ENCODE results near the gene ETV7.

DNA sequence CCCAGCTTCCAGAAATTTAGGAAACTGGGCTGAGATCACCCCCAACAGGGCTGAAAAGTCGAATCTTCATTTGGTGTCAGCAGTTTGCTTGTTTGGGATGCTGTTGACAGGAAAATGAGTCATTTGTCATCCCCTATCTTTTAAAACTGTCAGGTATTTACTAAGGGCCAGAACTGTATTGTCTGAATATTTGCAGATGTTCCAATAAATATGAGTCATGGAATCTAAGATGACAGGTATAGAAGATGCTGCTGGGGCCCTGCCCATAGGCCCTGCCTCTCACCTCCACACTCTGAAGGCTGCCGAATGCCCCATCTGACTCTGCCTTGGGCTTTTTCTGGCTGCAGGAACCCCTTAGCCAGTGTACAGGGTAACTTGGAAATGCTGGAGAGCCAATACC is 3.9 kb downstream of the ETV7 start:
- TF ChIP-seq, protein P1, sequence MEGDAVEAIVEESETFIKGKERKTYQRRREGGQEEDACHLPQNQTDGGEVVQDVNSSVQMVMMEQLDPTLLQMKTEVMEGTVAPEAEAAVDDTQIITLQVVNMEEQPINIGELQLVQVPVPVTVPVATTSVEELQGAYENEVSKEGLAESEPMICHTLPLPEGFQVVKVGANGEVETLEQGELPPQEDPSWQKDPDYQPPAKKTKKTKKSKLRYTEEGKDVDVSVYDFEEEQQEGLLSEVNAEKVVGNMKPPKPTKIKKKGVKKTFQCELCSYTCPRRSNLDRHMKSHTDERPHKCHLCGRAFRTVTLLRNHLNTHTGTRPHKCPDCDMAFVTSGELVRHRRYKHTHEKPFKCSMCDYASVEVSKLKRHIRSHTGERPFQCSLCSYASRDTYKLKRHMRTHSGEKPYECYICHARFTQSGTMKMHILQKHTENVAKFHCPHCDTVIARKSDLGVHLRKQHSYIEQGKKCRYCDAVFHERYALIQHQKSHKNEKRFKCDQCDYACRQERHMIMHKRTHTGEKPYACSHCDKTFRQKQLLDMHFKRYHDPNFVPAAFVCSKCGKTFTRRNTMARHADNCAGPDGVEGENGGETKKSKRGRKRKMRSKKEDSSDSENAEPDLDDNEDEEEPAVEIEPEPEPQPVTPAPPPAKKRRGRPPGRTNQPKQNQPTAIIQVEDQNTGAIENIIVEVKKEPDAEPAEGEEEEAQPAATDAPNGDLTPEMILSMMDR (IDR thresholded peaks at IDR 0.05; ENCODE audit: low read depth, low read length, missing input control), result no peak
- no peak for TF ChIP-seq FOXA1 (IDR thresholded peaks at IDR 0.05)
- no peak for TF ChIP-seq TAF1 (conservative IDR thresholded peaks at IDR 0.05)
- no peak for TF ChIP-seq RAD21 (IDR thresholded peaks at IDR 0.05)
- TF ChIP-seq YY1 (IDR thresholded peaks at IDR 0.05), result no peak
- TF ChIP-seq, protein P2, sequence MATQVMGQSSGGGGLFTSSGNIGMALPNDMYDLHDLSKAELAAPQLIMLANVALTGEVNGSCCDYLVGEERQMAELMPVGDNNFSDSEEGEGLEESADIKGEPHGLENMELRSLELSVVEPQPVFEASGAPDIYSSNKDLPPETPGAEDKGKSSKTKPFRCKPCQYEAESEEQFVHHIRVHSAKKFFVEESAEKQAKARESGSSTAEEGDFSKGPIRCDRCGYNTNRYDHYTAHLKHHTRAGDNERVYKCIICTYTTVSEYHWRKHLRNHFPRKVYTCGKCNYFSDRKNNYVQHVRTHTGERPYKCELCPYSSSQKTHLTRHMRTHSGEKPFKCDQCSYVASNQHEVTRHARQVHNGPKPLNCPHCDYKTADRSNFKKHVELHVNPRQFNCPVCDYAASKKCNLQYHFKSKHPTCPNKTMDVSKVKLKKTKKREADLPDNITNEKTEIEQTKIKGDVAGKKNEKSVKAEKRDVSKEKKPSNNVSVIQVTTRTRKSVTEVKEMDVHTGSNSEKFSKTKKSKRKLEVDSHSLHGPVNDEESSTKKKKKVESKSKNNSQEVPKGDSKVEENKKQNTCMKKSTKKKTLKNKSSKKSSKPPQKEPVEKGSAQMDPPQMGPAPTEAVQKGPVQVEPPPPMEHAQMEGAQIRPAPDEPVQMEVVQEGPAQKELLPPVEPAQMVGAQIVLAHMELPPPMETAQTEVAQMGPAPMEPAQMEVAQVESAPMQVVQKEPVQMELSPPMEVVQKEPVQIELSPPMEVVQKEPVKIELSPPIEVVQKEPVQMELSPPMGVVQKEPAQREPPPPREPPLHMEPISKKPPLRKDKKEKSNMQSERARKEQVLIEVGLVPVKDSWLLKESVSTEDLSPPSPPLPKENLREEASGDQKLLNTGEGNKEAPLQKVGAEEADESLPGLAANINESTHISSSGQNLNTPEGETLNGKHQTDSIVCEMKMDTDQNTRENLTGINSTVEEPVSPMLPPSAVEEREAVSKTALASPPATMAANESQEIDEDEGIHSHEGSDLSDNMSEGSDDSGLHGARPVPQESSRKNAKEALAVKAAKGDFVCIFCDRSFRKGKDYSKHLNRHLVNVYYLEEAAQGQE (IDR thresholded peaks at IDR 0.05), result no peak
- TF ChIP-seq HNF4A (conservative IDR thresholded peaks at IDR 0.05), result no peak
- no peak for TF ChIP-seq HNF4G (IDR thresholded peaks at IDR 0.05)
- TF ChIP-seq, protein P3, sequence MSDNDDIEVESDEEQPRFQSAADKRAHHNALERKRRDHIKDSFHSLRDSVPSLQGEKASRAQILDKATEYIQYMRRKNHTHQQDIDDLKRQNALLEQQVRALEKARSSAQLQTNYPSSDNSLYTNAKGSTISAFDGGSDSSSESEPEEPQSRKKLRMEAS (IDR thresholded peaks at IDR 0.05), result no peak
- TF ChIP-seq SP1 (IDR thresholded peaks at IDR 0.05), result no peak
- TF ChIP-seq, protein P4, sequence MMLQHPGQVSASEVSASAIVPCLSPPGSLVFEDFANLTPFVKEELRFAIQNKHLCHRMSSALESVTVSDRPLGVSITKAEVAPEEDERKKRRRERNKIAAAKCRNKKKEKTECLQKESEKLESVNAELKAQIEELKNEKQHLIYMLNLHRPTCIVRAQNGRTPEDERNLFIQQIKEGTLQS (IDR thresholded peaks at IDR 0.05), result no peak
- no peak for TF ChIP-seq RXRA (IDR thresholded peaks at IDR 0.05)
- no peak for TF ChIP-seq GABPA (IDR thresholded peaks at IDR 0.05 in 1 of 2, conservative IDR thresholded peaks at IDR 0.05 in 1 of 2)
- TF ChIP-seq, protein P5, sequence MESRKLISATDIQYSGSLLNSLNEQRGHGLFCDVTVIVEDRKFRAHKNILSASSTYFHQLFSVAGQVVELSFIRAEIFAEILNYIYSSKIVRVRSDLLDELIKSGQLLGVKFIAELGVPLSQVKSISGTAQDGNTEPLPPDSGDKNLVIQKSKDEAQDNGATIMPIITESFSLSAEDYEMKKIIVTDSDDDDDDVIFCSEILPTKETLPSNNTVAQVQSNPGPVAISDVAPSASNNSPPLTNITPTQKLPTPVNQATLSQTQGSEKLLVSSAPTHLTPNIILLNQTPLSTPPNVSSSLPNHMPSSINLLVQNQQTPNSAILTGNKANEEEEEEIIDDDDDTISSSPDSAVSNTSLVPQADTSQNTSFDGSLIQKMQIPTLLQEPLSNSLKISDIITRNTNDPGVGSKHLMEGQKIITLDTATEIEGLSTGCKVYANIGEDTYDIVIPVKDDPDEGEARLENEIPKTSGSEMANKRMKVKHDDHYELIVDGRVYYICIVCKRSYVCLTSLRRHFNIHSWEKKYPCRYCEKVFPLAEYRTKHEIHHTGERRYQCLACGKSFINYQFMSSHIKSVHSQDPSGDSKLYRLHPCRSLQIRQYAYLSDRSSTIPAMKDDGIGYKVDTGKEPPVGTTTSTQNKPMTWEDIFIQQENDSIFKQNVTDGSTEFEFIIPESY (IDR thresholded peaks at IDR 0.05), result no peak

All from liver (tissue), 3 donors.